ENCODE results near the gene PDE4C.
A peak's percentile ranks its signal among the peaks of the same experiment; 100 is the strongest.

The PDE4C gene

GRCh38 chr19:18197941-18198340, 28.3 kb downstream of the PDE4C start:
- DNase-seq = no peak

DNA sequence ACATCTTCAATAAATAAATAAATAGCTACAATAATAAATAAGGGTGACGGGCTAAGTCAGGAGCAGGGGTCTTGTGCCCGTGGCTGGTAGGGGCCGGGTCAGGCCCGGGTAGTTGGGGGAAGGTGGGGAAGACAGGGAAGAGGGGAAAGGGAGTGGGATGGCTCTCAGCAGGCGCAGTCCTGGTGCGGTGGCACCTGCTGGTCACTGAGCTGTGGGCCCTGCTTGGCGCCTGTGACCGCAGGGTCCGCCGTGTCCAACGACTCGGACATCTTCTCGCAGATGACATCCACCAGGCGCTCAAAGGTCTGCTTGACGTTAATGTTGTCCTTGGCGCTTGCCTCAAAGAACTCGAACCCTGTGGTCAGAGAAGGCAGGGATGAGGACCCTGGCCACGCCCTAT, 28.9 kb downstream of the PDE4C start:
- no peak for DNase-seq

DNA sequence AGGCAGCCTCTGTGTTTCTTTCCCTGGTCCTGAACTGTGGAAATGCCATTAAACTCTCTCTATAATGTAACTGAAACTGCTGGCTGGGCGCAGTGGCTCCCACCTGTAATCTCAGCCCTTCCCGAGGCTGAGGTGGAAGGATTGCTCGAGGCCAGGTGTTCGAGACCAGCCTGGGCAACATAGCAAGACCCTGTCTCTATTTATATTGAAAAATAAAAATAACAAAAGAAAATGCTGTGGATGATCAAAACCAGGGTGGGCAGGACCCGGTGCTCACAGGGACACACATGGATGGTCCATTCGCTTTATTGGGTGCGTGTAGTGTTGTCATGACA, 29.8 kb downstream of the PDE4C start:
- DNase-seq = no peak

- peak; percentile 30 for DNase-seq
Measured at GRCh38 chr19:18194554-18195238, 31.5 kb downstream of the PDE4C start.

DNA sequence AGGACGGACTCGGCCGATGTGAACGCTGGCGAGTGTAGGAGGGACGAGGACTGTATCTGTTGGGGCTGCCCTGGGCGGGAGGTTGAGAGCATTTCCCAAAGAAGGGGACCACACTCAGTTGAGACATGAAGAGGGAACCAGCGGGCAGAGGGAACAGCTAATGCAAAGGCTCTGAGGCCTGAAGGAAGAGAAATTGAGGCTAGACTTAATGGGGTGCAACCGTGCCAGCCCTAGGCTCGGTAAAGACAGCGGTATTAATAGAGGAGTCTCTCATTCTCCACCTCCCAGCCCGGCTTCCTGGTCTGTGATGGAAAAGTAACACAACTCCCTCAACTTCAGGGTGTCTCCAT, 32.1 kb downstream of the PDE4C start:
- DNase-seq = no peak

DNA sequence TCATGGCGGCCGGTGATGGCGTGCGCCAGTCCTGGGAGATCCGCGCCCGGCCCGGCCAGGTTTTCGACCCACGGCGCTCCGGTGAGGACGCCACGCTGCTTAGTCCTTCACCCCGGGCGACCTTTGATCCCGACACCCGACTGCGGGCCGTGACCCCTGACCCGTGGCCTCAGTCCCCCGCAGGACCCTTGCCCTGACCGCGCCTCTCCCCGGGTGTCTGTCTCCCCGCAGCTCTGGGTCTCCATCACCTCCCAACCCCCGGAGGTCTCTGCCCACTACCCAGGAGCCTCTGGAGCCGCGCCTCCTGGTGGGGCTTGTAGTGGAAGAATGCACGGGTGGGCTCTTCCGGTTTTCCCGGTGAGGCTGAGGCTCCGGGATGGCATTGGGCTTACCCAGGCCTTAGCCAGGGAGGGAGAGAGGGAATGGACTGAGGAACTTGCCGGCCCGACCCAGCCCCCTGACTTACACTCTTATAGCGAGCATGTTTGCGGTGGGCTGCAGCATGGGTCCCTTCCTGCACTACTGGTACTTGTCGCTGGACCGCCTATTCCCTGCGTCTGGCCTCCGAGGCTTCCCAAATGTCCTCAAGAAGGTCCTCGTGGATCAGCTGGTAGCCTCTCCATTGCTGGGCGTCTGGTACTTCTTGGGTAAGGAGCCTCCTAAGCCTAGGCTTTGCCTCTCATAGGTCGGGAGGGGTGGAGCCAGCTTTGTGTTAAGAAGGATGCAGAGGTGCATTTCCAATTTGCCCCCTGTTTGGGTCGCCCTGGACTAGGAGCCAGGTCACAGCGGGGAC, 32.7 kb downstream of the PDE4C start:
- DNase-seq = no peak

GRCh38 chr19:18192673-18193387, 33.4 kb downstream of the PDE4C start, which contains the start of gene MPV17L2:
TSS of gene MPV17L2 (plus strand) at chr19:18193218. CDS start at chr19:18193282, 64 bp downstream.
- peak; percentile 100 for DNase-seq

GRCh38 chr19:18191640-18192062, 34.6 kb downstream of the PDE4C start:
- no peak for DNase-seq

DNA sequence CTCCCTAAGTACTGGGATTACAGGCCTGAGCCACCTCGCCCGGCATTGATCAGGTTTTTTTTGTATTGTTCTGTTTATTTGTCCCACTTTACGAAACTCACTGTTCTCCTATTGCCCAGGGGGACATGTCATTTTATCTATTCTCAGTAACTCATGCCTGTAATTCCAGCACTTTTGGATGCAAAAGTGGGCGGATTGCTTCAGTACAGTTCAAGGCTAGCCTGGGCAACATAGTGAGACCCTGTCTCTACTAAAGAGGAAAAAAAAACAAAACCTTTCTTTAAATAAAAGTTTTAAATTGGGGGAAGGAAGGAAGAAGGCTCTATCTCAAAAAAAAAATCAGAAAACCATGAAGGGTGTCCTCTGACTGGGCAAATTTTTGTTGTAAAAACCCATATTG, 36.0 kb downstream of the PDE4C start:
- no peak for DNase-seq

GRCh38 chr19:18185538-18185937, 40.7 kb downstream of the PDE4C start:
- no peak for DNase-seq

- no peak for DNase-seq
Measured at GRCh38 chr19:18183529-18183928, 42.7 kb downstream of the PDE4C start.

DNA sequence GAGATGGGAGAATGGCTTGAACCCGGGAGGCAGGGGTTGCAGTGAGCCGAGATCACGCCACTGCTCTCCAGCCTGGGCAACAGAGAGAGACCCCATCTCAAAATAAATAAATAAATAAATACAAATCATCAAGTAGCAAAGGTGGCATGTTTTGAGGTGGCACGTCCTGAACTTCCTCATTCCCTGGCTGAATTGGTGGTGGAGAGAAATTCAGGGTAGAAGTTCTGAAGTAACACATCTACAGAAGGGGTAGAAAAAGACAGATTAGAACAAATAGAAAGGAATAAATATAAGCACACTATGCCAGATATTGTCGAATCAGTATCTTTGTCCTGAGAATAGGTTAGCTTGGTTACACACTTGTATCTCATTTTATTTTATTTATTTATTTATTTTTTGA, 46.3 kb downstream of the PDE4C start:
- no peak for DNase-seq

DNA sequence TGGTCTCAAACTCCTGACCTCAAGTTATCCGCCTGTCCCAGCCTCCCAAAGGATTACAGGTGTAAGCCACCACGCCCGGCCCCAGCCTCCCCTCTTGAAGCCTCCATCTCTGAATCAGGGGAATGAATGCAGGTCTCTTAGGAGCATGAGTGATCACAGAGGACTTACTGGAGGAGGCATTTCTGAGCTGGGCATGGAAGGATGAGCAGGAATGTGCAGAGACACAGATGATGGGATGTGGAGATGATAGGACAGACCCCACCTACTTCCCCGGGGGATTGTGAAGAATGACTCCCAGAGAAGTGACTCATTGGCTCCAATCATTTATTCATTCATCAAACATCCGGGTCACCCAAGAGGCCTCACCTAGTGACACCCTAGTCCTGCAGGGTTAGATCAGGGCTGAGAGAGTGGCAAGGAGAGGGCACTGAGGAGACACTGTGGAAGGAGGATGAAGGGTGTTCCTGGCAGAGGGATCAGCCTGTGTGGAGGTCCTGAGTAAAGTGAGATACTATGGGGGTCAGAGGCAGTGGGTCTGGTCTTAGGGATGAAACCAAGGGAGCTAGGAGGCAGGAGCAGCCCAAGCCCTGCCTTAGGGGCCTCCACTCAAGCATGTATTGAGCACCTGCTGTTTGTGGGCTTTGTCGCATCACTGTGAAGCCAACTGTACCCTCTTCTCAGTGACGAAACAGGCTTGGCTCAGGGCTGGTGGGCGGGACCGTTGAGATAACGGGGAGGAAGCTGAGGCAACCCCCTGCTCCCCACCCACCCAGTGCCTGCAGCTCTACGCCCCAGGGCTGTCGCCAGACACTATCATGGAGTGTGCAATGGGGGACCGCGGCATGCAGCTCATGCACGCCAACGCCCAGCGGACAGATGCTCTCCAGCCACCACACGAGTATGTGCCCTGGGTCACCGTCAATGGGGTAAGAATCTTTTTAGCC, 49.6 kb downstream of the PDE4C start:
- DNase-seq = no peak

- no peak for DNase-seq
Measured at GRCh38 chr19:18174983-18175382, 51.3 kb downstream of the PDE4C start.

Measured in effector CD8-positive, alpha-beta T cell (primary cell).